GM18951 (cell line): ENCODE results near the gene PHC2.

Source experiments
- POLR2A ChIP-seq: IDR thresholded peaks from 4 replicates; pipeline ENCODE4 v1.6.1; 2011; ENCODE audit warnings: mild to moderate bottlenecking; ENCODE audit not compliant: insufficient read length, insufficient read depth; ENCODE audit errors: extremely low read depth
- in situ Hi-C: fragments of 300-500 bp; cut with MboI; formaldehyde crosslinking; loops from one replicate; pipeline ENCODE4 v1.12.0; 2022; ENCODE audit warnings: low sequenced_read_pairs, mixed read lengths, inconsistent platforms; ENCODE audit not compliant: unreplicated experiment

Gene PHC2

GRCh38 chr1:33298623-33299277, 132.1 kb downstream of the PHC2 start:
- in situ Hi-C loops, result loop anchor here (10.0 kb wide), 1 partner anchor 166 kb away; no protein-coding TSS in a partner anchor
- TF ChIP-seq POLR2A, result no peak

GRCh38 chr1:33297911-33298622, 132.8 kb downstream of the PHC2 start:
- in situ Hi-C loops, result loop anchor here (10.0 kb wide), 1 partner anchor 167 kb away; no protein-coding TSS in a partner anchor

GRCh38 chr1:33296824-33297223, 134.1 kb downstream of the PHC2 start:
- in situ Hi-C loops, result loop anchor here (10.0 kb wide), 1 partner anchor 168 kb away; no protein-coding TSS in a partner anchor
- no peak for TF ChIP-seq POLR2A

More at GRCh38 chr1:33297911-33298622, 132.8 kb downstream of the PHC2 start:
- no peak for TF ChIP-seq POLR2A

GRCh38 chr1:33296082-33296458, 134.8 kb downstream of the PHC2 start:
- no peak for TF ChIP-seq POLR2A
- in situ Hi-C loops, result loop anchor here (10.0 kb wide), 1 partner anchor 169 kb away; no protein-coding TSS in a partner anchor

GRCh38 chr1:33295450-33296081, 135.3 kb downstream of the PHC2 start:
- TF ChIP-seq POLR2A, result no peak
- in situ Hi-C loops, result loop anchor here (10.0 kb wide), 1 partner anchor 169 kb away; no protein-coding TSS in a partner anchor

- in situ Hi-C loops, result loop anchor here (10.0 kb wide), 1 partner anchor 170 kb away; no protein-coding TSS in a partner anchor
- no peak for TF ChIP-seq POLR2A
Measured at GRCh38 chr1:33295023-33295422, 135.9 kb downstream of the PHC2 start.

GRCh38 chr1:33294071-33295010, 136.6 kb downstream of the PHC2 start:
- in situ Hi-C loops, result loop anchor here (10.0 kb wide), 1 partner anchor 170 kb away; no protein-coding TSS in a partner anchor
- no peak for TF ChIP-seq POLR2A

GRCh38 chr1:33292726-33293340, 138.1 kb downstream of the PHC2 start:
- TF ChIP-seq POLR2A, result no peak
- in situ Hi-C loops, result loop anchor here (10.0 kb wide), 1 partner anchor 172 kb away; no protein-coding TSS in a partner anchor

GRCh38 chr1:33290615-33291014, 140.3 kb downstream of the PHC2 start:
- in situ Hi-C loops, result loop anchor here (10.0 kb wide), 1 partner anchor 174 kb away; no protein-coding TSS in a partner anchor

GRCh38 chr1:33289858-33290154, 141.1 kb downstream of the PHC2 start:
- no peak for TF ChIP-seq POLR2A
- in situ Hi-C loops, result loop anchor here (10.0 kb wide), 1 partner anchor 175 kb away; no protein-coding TSS in a partner anchor

- TF ChIP-seq POLR2A, result no peak
- in situ Hi-C loops, result no loop called here
Measured at GRCh38 chr1:33288976-33289857, 141.7 kb downstream of the PHC2 start.
